Suprapubic skin (tissue), 4 donors: Measurements from ENCODE around the gene ALAD. TPM values are rescaled to one million over a fixed set of nuclear protein-coding genes. Genes with fewer than 3 reads are reported as not detected.

ENCODE experiments used
- DNase-seq, 2 donors: peaks; one replicate each; pipeline ENCODE4 v3.0.0-alpha.2; 2019; ENCODE audit warnings: low spot score in 2 of 2
- H3K27ac ChIP-seq: fragments of 200-600 bp; sonication (generic); one replicate; pipeline ENCODE4 v1.5.1; 2019
- H3K27me3 ChIP-seq: fragments of 200-600 bp; sonication (generic); one replicate; pipeline ENCODE4 v1.5.1; 2019
- H3K36me3 ChIP-seq: fragments of 200-600 bp; sonication (generic); one replicate; pipeline ENCODE4 v1.5.1; 2019
- H3K4me1 ChIP-seq: fragments of 200-600 bp; sonication (generic); one replicate; pipeline ENCODE4 v1.5.1; 2019
- H3K4me3 ChIP-seq: fragments of 200-600 bp; sonication (generic); one replicate; pipeline ENCODE4 v1.5.1; 2019; ENCODE audit warnings: mild to moderate bottlenecking
- H3K9me3 ChIP-seq: fragments of 200-600 bp; sonication (generic); one replicate; pipeline ENCODE4 v1.5.1; 2019
- EP300 ChIP-seq: sonication (generic); formaldehyde crosslinking; IDR thresholded peaks from one replicate; pipeline ENCODE4 v1.6.1; 2017; ENCODE audit warnings: antibody characterized with exemption
- POLR2A ChIP-seq, 2 donors: fragments of 450-650 bp; IDR thresholded peaks; one replicate each; pipeline ENCODE4 v1.6.1; 2017; ENCODE audit warnings: antibody characterized with exemption in 2 of 2, mild to moderate bottlenecking in 2 of 2, moderate library complexity in 2 of 2
- POLR2AphosphoS5 ChIP-seq, 3 donors: sonication (generic); formaldehyde crosslinking; IDR thresholded peaks; one replicate each; pipeline ENCODE4 v1.6.1; 2017; ENCODE audit warnings: antibody characterized with exemption in 3 of 3
- WGBS: methylation state at CpG from one replicate; pipeline ENCODE4 v1.1.5; 2018; 5-methylcytosine and 5-hydroxymethylcytosine counted together
- total RNA-seq, 4 donors: library from RNA; depleted of rRNA; stranded (reverse); fragments of >200 nt; gene quantifications; one replicate each; pipeline ENCODE4 v1.1.0, GENCODE V29; 2016
- TF ChIP-seq, protein P1 (sequence below), 2 donors: fragments of 200-600 bp in 1 of 2; fragments of 450-650 bp in 1 of 2; sonication (generic) in 1 of 2; IDR thresholded peaks; one replicate each; pipeline ENCODE4 v1.5.1; 2016 to 2019; ENCODE audit warnings: antibody characterized with exemption in 2 of 2, mild to moderate bottlenecking in 1 of 2, moderate library complexity in 1 of 2

ALAD gene
- total RNA-seq, 4 donors from 2014 or later: 47.1 to 66.6 (median 53.6) TPM

DNA sequence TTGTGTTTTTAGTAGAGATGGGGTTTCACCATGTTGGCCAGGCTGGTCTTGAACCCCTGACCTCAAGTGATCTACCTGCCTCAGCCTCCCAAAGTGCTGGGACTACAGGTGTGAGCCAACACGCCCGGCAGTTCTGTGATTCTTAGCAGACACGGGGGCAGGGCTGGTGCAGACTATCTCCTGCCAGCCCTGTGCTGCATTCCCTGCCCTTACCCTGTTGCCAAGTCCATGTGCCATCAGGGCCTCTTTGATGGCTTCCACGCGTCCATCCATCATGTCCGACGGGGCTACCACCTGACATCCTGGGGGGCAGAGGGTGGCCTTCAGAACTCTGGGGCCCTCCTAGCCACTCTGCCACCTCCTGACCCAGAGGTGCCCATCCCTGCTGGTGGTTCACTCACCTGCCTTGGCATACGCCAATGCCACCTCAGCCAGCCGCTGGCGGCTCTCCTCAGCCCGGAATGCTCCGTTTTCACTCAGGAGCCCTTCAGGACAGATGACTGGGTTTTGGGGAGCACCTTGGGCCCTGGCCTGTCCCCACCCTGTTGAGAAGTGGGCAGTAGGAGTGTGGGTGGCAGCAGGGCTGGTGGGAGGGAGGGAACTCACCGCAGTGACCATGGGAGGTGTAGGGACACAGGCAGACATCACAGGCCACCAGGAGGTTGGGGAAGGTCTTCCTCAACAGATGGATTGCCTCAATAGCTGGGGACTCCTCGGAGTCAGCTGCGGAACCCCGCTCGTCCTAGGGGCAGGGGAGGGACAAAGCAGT, 10.7 kb downstream of the ALAD start:
- no peak overlapping the region for H3K27ac ChIP-seq
- 91% methylated on average over 13 of the region's 17 CpGs for WGBS
- peaks cover 75% of the 10 kb centered on the region for H3K36me3 ChIP-seq
- DNase-seq: no peak
- no peaks in the 10 kb centered on the region for H3K9me3 ChIP-seq
- no peaks in the 10 kb centered on the region for H3K27me3 ChIP-seq
- H3K4me3 ChIP-seq: no peak overlapping the region
- TF ChIP-seq POLR2A (IDR thresholded peaks at IDR 0.05) (no peak), EP300 (no peak), POLR2AphosphoS5 (IDR thresholded peaks at IDR 0.05) (no peak)
- TF ChIP-seq, protein P1, sequence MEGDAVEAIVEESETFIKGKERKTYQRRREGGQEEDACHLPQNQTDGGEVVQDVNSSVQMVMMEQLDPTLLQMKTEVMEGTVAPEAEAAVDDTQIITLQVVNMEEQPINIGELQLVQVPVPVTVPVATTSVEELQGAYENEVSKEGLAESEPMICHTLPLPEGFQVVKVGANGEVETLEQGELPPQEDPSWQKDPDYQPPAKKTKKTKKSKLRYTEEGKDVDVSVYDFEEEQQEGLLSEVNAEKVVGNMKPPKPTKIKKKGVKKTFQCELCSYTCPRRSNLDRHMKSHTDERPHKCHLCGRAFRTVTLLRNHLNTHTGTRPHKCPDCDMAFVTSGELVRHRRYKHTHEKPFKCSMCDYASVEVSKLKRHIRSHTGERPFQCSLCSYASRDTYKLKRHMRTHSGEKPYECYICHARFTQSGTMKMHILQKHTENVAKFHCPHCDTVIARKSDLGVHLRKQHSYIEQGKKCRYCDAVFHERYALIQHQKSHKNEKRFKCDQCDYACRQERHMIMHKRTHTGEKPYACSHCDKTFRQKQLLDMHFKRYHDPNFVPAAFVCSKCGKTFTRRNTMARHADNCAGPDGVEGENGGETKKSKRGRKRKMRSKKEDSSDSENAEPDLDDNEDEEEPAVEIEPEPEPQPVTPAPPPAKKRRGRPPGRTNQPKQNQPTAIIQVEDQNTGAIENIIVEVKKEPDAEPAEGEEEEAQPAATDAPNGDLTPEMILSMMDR (IDR thresholded peaks at IDR 0.05): no peak
- no peaks in the 10 kb centered on the region for H3K4me1 ChIP-seq

- WGBS: 90% methylated on average over 11 of the region's 11 CpGs
- H3K4me1 ChIP-seq: no peaks in the 10 kb centered on the region
- H3K27ac ChIP-seq: no peak overlapping the region
- no peak for DNase-seq
- H3K27me3 ChIP-seq: no peaks in the 10 kb centered on the region
- H3K9me3 ChIP-seq: no peaks in the 10 kb centered on the region
- H3K36me3 ChIP-seq: peaks cover 66% of the 10 kb centered on the region
- H3K4me3 ChIP-seq: no peak overlapping the region
- TF ChIP-seq, protein P1 (IDR thresholded peaks at IDR 0.05): no peak
- no peak for TF ChIP-seq POLR2AphosphoS5 (IDR thresholded peaks at IDR 0.05)
- no peak for TF ChIP-seq POLR2A (IDR thresholded peaks at IDR 0.05)
- no peak for TF ChIP-seq EP300
These were observed 11.6 kb downstream of the ALAD start for GRCh38 chr9:113389451-113389850.

GRCh38 chr9:113388833-113389232, 12.3 kb downstream of the ALAD start:
- Histone ChIP-seq H3K36me3 (peaks cover 66% of the 10 kb centered on the region), H3K4me1 (no peaks in the 10 kb centered on the region), H3K4me3 (no peak overlapping the region), H3K27ac (no peak overlapping the region), H3K9me3 (no peaks in the 10 kb centered on the region), H3K27me3 (no peaks in the 10 kb centered on the region)
- no peak for DNase-seq
- TF ChIP-seq EP300: no peak
- TF ChIP-seq POLR2A (IDR thresholded peaks at IDR 0.05): no peak
- TF ChIP-seq, protein P1 (IDR thresholded peaks at IDR 0.05): no peak
- TF ChIP-seq POLR2AphosphoS5 (IDR thresholded peaks at IDR 0.05): no peak
- 89% methylated on average over 11 of the region's 13 CpGs for WGBS

- no peaks in the 10 kb centered on the region for H3K4me1 ChIP-seq
- TF ChIP-seq, protein P1 (IDR thresholded peaks at IDR 0.05): no peak
- no peak for TF ChIP-seq POLR2AphosphoS5 (IDR thresholded peaks at IDR 0.05)
- TF ChIP-seq EP300: no peak
- TF ChIP-seq POLR2A (IDR thresholded peaks at IDR 0.05): no peak
- H3K4me3 ChIP-seq: no peak overlapping the region
- 76% methylated on average over 9 of the region's 9 CpGs for WGBS
- no peak for DNase-seq
- no peaks in the 10 kb centered on the region for H3K27me3 ChIP-seq
- no peaks in the 10 kb centered on the region for H3K9me3 ChIP-seq
- no peak overlapping the region for H3K27ac ChIP-seq
- H3K36me3 ChIP-seq: peaks cover 59% of the 10 kb centered on the region
These were observed 13.4 kb downstream of the ALAD start for GRCh38 chr9:113387560-113388230.

DNA sequence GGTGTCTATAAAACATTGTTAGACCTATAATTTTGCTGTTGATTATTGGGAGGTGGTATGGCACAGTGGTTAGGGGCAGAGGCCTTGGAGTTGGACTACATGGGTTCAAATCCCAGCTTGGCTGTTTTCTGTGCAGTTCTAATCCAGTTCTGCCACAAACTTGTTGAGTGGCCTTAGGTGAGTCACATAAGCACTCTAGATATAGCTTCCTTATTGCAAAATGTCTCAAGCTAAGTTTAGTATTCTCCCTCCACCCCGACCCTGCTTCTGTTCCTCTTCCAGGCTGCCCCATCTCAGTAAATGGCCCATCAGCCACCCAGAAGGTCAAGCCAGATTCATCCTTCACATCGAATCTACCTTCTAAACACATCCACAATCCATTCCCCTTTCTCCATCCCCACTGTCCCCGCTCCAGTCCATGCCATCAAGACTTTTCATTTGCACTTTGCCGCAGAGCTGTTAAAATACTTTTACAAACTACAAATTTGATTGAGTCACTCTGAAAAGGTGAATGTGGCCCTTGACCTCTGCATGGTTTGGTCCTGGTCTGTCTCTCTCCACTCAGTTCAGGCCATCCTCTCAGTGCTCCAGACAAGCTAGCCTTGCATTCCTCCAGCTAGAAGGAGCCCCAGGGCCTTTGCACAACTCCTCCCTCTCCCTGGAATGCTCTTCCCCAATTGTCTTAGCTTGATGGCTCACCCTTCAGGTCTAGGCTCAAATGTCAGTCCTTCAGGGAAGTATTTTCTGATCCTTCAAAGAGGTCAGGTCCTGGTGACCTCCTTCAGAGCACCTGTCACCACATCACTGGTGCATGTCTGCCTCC, 14.3 kb downstream of the ALAD start:
- peaks cover 52% of the 10 kb centered on the region for H3K36me3 ChIP-seq
- WGBS: 84% methylated on average over 4 of the region's 4 CpGs
- DNase-seq: no peak

More for the DNA sequence above, 14.3 kb downstream of the ALAD start:
- no peak for TF ChIP-seq EP300
- TF ChIP-seq, protein P1 (IDR thresholded peaks at IDR 0.05): no peak
- TF ChIP-seq POLR2AphosphoS5 (IDR thresholded peaks at IDR 0.05): no peak
- TF ChIP-seq POLR2A (IDR thresholded peaks at IDR 0.05): no peak
- peaks cover 8% of the 10 kb centered on the region for H3K4me1 ChIP-seq
- no peaks in the 10 kb centered on the region for H3K27me3 ChIP-seq
- H3K4me3 ChIP-seq: no peak overlapping the region
- no peaks in the 10 kb centered on the region for H3K9me3 ChIP-seq
- H3K27ac ChIP-seq: no peak overlapping the region
